Amniotic stem cell (primary cell): Measurements from ENCODE around the gene SLC7A10.

Source experiments
- DNase-seq: peaks from one replicate; lab custom pipeline; 2025; lab: John Stamatoyannopoulos, UW

The SLC7A10 gene

DNA sequence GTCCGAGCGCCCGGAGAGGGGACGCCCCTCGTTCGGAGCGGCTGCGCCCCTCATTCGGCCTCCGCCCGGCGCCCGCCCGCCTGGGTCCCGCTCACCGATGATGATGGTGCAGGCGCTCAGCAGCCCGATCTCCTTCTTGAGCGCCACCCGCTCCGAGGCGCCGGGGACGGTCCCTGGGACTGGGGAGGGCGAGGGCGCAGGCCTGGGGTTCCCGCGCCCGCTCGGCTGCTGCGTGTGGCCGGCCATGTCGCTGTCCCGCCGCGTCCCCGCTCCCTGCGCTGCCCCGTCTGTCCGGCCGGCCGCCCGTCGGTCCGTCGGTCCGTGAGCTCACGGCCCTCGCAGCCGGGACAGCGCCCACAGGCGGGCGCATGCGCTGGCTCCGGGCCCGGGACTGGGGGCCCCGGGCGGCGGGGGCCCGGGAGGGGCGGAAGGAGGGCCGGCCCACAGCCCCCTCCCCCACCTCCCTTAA, at the start of gene SLC7A10:
TSS of gene SLC7A10 (minus strand) at position 393 of the 469 bp plus-strand sequence. CDS start at position 246, 147 bp downstream.
- DNase-seq: no peak

GRCh38 chr19:33274663-33275558, 49.3 kb upstream of the SLC7A10 start:
- no peak for DNase-seq

DNA sequence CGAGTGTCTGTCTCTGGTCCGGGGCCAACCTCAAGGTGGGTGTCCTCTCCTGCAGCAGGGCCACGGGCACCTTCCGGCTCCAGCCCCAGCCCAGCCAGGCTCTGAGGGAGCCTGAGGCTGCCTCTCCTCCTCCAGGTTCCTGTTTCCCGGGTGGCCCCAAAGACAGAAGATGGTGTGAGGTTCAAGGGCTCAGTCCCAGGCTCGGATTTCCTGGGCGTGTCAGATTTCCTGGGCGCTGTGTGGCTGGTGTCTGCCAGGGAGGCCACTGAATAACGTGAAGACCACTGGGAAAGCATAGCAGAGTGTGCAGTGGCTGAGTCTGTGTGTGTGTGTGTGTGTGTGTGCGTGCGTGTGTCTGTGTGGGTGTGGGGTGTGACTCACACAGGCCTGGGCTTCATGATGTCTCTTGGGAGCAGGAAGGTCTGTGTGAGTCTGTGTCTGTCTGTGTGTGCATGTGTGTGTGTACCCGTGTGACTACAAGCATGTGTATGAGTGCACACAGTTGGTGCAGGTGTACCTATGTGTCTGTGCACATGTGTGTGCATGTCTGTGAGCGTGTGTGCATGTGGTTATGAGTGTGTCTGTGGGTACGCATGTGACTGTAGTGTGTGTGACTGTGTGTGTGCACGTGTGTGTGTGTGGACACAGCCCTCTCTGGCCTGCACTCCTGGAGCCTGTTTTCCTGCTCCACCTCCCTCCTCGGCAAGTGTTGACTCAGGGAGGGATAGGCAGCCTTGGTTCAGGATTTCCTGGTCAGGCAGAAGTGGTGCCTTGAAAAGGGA, 48.4 kb upstream of the SLC7A10 start:
- DNase-seq: peak; percentile 58

- no peak for DNase-seq
Observed at GRCh38 chr19:33273065-33273736, 47.6 kb upstream of the SLC7A10 start.

- no peak for DNase-seq
Observed at GRCh38 chr19:33271246-33272021, 45.8 kb upstream of the SLC7A10 start.

GRCh38 chr19:33270769-33271168, 45.1 kb upstream of the SLC7A10 start:
- no peak for DNase-seq

DNA sequence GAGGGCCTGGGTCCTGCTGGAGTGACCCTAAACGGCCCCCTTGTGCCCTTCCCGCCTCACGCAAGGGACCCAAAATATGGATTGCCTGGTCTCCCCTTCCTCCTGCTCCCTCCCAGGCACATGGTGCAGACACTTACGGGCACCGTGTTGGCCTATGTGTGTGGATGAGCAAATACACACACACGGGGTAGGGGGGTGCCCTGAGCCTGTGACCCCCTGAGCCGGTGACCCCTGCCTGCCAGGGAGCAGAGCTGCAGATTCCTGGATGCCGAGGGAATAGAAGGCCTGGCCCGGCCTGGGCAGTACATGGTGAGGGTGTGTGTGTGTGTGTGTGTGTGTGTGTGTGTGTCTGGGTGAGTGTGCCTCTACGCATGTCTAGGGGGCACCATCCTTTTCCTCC, 43.4 kb upstream of the SLC7A10 start:
- no peak for DNase-seq

GRCh38 chr19:33268162-33268991, 42.7 kb upstream of the SLC7A10 start:
- DNase-seq: no peak

DNA sequence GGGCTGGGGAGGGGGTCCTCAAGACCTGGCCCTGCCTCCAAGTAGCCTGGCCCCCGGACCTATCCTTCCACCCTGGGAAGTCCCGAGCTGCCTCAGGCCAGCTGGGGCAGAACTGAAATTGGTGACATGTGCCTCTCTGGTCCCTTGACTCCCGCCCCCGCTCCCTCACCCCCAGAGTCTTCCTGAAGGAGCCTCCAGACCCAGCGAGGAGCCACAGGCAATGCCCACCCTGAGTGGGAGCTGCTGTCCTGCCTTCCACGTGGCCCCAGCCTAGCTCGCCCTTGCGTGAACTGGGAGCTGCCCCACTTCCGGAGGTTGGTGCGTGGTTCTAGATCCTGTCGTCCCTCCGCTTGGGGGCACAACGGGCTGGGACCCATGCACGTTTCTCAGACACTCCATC, 42.1 kb upstream of the SLC7A10 start:
- DNase-seq: no peak

DNA sequence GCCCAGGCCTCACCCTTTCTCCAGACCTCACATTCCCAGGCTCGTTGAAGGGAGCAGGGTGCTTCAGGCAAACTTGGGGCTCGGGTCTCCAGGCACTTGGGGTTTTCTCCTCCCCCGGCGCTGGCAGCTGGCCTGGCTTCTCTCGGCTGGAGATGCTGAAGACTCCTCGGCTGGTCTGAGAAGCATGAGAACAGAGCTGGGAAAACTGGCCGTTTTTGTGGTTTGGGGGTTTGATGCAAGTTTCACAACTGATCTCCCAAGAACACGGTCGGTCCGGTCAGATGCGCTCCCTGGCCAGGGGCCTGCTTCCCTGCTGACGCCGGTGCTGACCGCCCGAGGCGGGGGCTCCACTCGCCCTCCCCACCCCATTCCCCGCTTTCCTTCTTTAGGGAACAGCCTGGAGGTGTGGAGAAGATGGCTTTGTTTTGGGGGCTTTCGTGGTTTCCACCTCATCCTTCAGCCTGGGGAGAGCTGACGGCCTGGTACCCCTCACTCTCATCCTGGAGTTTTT, 41.4 kb upstream of the SLC7A10 start:
- no peak for DNase-seq

DNA sequence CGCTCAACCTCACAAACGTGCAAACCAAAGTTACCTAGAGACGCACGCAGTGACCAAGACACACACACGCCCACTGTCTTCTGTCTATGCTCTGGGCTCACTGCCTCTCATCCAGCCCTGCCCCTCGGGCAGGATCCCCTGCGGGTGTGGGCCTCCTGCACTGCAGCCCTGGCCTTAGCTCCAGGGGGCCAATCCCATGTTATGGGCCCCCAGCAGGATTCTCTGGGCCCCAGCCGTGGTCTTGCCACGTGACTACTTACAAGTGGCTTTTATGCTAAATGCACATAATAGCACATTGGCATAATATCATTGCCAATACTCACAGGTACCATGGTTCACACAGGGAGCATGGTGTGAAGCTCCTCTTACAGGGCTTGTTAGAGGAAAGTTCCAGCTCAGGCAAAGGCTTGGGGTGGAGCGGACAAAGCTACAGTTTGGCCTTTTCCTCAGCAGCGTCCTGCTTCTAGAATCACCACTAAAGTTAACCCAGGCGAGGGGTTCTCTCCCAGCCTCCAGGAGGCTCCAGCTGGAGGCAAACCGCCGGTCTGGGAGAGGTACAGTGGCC, 39.3 kb upstream of the SLC7A10 start:
- DNase-seq: no peak

DNA sequence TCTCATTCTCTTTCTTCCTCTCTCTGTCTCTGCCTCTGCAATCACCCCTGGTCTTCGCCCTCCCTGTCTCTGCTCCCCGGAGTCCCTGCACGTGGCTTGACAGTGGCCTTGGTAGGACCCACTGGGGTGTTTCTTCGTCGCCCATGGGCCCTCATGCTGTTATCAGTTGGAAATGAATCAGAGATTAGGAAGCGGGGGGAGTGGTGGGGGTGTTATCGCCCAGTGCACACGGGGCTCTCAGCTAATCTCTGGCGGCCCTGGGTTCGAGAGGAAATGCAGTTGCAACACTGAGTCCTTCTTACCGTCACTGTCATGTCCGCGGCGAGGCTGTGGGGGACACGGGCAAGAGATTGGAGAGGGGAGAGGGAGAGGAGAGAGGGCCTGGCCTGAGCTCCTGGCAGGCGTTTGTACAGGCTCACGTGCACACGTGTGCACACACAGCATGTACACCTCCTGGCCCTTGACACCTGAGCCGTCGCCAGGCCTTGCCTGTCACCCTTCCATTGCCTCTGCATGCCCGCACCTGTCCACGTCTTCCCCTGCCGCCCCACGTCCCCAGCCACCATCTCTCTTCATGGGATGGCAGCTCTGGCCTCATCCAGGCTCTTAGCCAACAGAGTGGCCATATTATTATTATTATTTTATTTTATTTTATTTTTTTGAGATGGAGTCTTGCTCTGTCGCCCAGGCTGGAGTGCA, 37.8 kb upstream of the SLC7A10 start:
- DNase-seq: no peak

DNA sequence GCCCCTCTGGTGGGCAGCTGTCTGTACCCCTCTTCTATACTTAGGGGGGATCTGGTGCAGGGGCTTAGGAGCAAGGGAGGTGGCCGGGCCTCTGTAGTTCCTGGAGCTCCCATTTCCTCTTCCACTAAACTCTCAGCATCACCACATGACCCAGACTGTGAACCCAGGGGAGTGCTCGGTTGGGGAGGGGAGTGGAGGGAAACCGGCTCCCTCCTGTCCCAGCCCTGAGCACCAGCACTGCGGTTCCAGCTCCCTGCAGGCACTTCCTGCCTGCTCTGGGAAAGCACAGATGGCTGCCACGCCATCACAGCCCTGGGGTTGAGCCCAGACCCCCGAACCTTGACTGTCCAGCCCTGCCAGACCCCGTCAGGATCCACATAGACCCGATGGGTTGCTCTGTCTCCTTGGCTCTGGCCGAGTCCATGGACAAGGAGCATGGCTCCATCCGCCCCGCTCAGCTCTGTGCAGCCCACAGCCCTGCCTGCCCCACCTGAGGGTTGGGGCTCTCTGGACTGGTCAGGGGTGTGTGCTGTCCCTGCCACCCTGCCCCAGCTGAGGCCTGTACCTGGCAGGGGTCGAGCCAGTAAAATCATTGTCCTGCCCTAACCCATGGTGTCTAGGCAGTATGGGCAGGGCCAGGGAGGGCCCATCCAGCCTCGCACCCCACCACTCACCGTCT, 36.0 kb upstream of the SLC7A10 start:
- DNase-seq: no peak

- DNase-seq: no peak
Observed at GRCh38 chr19:33260628-33261418, 35.2 kb upstream of the SLC7A10 start.

DNA sequence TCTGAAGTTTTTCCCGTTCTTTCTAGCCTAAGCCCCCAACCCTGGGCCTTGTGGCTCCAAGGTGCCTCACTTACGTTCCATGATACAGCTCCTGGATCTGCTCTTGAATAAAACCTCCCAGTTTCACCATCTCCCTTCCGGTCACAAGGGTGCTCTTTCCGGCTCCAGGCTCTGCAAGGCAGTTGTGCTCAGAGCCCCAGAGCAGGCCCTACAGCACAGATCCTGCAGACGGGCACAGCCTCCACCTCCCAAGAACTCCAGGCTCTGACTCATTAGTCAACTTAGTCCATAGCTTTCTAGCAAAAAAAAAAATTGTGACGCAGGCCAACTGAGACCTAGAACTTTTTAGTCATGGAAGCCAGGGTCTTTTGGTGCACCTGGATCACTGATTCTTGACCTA, 33.9 kb upstream of the SLC7A10 start:
- no peak for DNase-seq

- DNase-seq: no peak
Observed at GRCh38 chr19:33257828-33258227, 32.2 kb upstream of the SLC7A10 start.

DNA sequence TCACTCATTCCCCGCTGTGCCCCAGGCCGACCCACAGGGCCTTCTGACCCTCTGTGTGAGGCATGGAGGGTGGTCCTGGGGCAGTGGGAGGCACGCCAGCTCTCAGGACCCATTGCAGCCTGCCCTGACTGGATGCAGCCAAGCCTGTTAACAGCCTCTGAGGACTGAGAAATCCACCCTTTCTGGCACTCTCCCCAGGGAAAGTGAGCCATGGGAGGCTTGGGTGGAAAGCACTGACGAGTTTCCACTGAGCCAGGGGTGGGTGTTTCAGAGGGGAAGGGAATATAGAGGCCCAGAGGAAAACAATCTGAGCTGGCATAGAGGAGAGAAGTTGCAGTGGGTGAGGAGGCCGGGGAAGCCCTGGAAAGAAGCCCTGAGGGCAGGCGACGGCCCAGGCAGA, 30.6 kb upstream of the SLC7A10 start:
- no peak for DNase-seq

- no peak for DNase-seq
Observed at GRCh38 chr19:33255781-33256180, 30.1 kb upstream of the SLC7A10 start.
